ENCODE results near the gene HOXD3. TPM values are rescaled to one million over a fixed set of nuclear protein-coding genes. Genes with fewer than 3 reads are reported as not detected.

HOXD3 gene
- total and polyA plus RNA-seq, 9 of the 15 experiments (the other 6 are each of a cell fraction or from before 2014, with no cell fraction given): not detected

DNA sequence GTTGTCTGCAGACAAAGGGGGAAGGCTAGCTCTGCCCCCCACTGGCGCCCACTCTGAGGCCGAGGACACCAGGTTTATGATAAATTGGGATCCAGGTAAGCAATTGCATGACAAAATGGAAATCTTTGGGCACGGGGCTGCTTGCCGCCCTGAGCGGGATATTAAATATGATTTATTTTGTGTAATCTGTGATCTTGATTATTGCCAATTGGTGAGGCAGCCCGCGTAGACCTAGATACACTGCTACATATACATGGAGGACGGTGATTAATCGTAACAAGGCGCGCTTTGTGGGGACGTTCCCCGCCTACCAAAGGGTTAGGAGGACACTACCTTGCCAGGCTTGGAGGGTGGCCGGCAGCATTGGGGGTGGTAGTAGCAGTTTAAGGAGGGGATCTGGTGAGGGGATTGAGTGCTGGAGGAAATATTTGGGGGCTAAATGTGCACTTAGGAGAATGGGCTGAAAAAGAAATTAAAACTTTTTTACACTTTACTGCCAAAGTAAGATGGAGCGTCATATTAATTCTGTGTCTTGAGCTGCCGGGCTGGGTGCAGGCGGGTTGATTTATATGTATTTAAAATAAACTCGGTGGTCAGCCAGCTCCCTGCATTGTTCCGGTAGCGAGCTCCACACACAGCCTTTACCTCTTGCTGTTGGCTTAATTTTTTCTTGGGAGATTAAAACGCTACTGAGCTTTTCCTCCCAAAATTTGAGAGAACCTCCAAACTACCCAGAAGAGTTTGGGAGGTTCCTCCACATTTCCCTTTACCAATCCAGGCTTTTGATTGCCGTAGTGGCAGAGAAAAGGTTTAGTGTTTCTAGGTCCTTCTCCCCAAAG lies 4.1 kb downstream of the HOXD3 start:
- BruUV-seq (replicated peaks): no TSS peak
- no peak for DNase-seq (ENCODE audit: extremely low read depth in 1 of 4, low spot score in 3 of 4)
- Histone ChIP-seq H3K4me2 (ENCODE audit: insufficient read depth, low read length) (no peak overlapping the region), H3K9me3 (replicated peaks; ENCODE audit: control insufficient read depth, insufficient read depth, low read depth, low read length) (no peaks in the 10 kb centered on the region), H3K79me2 (ENCODE audit: control insufficient read depth, insufficient read depth, low read length) (no peaks in the 10 kb centered on the region), H3K27me3 (ENCODE audit: control insufficient read depth in 2 of 2, insufficient read depth in 2 of 2, low read length in 2 of 2) (peaks cover 84 to 89% of the 10 kb centered on the region in 2 experiments), H3K4me3 (no peak overlapping the region), H3K27ac (ENCODE audit: extremely low read depth, low read depth, low read length) (no peak overlapping the region), H3K9me1 (ENCODE audit: control insufficient read depth, insufficient read depth, low read length) (no peaks in the 10 kb centered on the region), H4K20me1 (replicated peaks; ENCODE audit: control insufficient read depth, insufficient read depth, low read length) (peaks cover 8% of the 10 kb centered on the region), H3K4me1 (replicated peaks in 1 of 2; ENCODE audit: control insufficient read depth in 2 of 2, insufficient read depth in 2 of 2, low read length in 2 of 2) (peaks cover 0 to 29% of the 10 kb centered on the region in 2 experiments; a peak in 3 of 5 replicates), H3K36me3 (ENCODE audit: control insufficient read depth, insufficient read depth, low read length) (no peaks in the 10 kb centered on the region), H2AFZ (ENCODE audit: low read depth, low read length) (no peak overlapping the region), H3K9ac (ENCODE audit: insufficient read depth in 1 of 2, low read depth in 2 of 2, low read length in 2 of 2) (no peak overlapping the region)
- CTCF ChIA-PET (ENCODE audit: low intra/inter-chr PET ratio): no interaction called here
- ATAC-seq: no peak
- WGBS (ENCODE audit: insufficient coverage, low coverage, missing lambda C conversion rate): 14% methylated on average over 22 of the region's 22 CpGs
- FAIRE-seq: no peak
- in situ Hi-C loops (cut with MboI) (no loop called here), intact Hi-C loops (cut with micrococcal nuclease) (no loop called here)
- POLR2A ChIA-PET: interaction anchor here (0.6 to 1.2 kb wide), 7 partner anchors 10 to 1435 kb away, joined by 3 to 4 read pairs (median 3); no protein-coding TSS in a partner anchor
- TF ChIP-seq ZNF253 (CRISPR knock-in tag; conservative IDR thresholded peaks at IDR 0.05): no peak
- TF ChIP-seq, protein P1, sequence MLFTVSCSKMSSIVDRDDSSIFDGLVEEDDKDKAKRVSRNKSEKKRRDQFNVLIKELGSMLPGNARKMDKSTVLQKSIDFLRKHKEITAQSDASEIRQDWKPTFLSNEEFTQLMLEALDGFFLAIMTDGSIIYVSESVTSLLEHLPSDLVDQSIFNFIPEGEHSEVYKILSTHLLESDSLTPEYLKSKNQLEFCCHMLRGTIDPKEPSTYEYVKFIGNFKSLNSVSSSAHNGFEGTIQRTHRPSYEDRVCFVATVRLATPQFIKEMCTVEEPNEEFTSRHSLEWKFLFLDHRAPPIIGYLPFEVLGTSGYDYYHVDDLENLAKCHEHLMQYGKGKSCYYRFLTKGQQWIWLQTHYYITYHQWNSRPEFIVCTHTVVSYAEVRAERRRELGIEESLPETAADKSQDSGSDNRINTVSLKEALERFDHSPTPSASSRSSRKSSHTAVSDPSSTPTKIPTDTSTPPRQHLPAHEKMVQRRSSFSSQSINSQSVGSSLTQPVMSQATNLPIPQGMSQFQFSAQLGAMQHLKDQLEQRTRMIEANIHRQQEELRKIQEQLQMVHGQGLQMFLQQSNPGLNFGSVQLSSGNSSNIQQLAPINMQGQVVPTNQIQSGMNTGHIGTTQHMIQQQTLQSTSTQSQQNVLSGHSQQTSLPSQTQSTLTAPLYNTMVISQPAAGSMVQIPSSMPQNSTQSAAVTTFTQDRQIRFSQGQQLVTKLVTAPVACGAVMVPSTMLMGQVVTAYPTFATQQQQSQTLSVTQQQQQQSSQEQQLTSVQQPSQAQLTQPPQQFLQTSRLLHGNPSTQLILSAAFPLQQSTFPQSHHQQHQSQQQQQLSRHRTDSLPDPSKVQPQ (CRISPR knock-in tag; IDR thresholded peaks at IDR 0.05; ENCODE audit: borderline replicate concordance): no peak
- no peak for TF ChIP-seq GATAD2B (IDR thresholded peaks at IDR 0.05; ENCODE audit: borderline replicate concordance)
- TF ChIP-seq KLF16 (IDR thresholded peaks at IDR 0.05): no peak
- no peak for TF ChIP-seq ZNF512 (tag; IDR thresholded peaks at IDR 0.05)
- no peak for TF ChIP-seq ZNF780A (CRISPR knock-in tag; IDR thresholded peaks at IDR 0.05)
- TF ChIP-seq PHB (CRISPR knock-in tag; IDR thresholded peaks at IDR 0.05): no peak
- no peak for TF ChIP-seq XRCC5 (IDR thresholded peaks at IDR 0.05; ENCODE audit: low read depth, low read length)
- TF ChIP-seq ETV6 (IDR thresholded peaks at IDR 0.05; ENCODE audit: borderline replicate concordance in 1 of 2, low read depth in 2 of 2, low read length in 1 of 2): no peak
- TF ChIP-seq ETV6 (CRISPR knock-in tag; IDR thresholded peaks at IDR 0.05; ENCODE audit: borderline replicate concordance): no peak
- no peak for TF ChIP-seq FOS (IDR thresholded peaks at IDR 0.05; ENCODE audit: extremely low read depth, insufficient read length)
- TF ChIP-seq YBX1 (IDR thresholded peaks at IDR 0.05): no peak
- no peak for TF ChIP-seq MTF1 (CRISPR knock-in tag; IDR thresholded peaks at IDR 0.05; ENCODE audit: borderline replicate concordance)
- TF ChIP-seq ZFP30 (CRISPR knock-in tag; IDR thresholded peaks at IDR 0.05; ENCODE audit: borderline replicate concordance): no peak
- TF ChIP-seq EGR1 (conservative IDR thresholded peaks at IDR 0.05): no peak
- no peak for TF ChIP-seq CREB3 (tag; conservative IDR thresholded peaks at IDR 0.05; ENCODE audit: low read depth)
- no peak for TF ChIP-seq ZNF384 (IDR thresholded peaks at IDR 0.05; ENCODE audit: low read depth, low read length)

All from K562 (cell line).